HepG2 (cell line): ENCODE results near the gene RTEL1. TPM values are rescaled to one million over a fixed set of nuclear protein-coding genes. Genes with fewer than 3 reads are reported as not detected.

Experiments
- AGO2 ChIP-seq: fragments of 200-400 bp; formaldehyde crosslinking; optimal IDR thresholded peaks from 2 replicates; pipeline ENCODE3; 2017; ENCODE audit warnings: mild to moderate bottlenecking, low read depth, low read length, moderate library complexity
- CHD4 ChIP-seq: fragments of 200-600 bp; sonication (generic); IDR thresholded peaks from 2 replicates; pipeline ENCODE4 v1.7.0; 2017; ENCODE audit warnings: mild to moderate bottlenecking, low read length, borderline replicate concordance
- FLYWCH1 ChIP-seq: sonication (generic); formaldehyde crosslinking; IDR thresholded peaks from 2 replicates; pipeline ENCODE4 v1.8.1; 2023; ENCODE audit warnings: mild to moderate bottlenecking, missing genetic modification reagents
- HOXA9 ChIP-seq: sonication (generic); formaldehyde crosslinking; IDR thresholded peaks from 2 replicates; pipeline ENCODE4 v1.8.1; 2022; ENCODE audit warnings: missing genetic modification reagents, mild to moderate bottlenecking, moderate library complexity, borderline replicate concordance
- JUN ChIP-seq: sonication (generic); formaldehyde crosslinking; IDR thresholded peaks from 2 replicates; pipeline ENCODE4 v1.4.0; 2020; ENCODE audit warnings: mild to moderate bottlenecking, missing genetic modification reagents
- POLR2G ChIP-seq: fragments of 200-400 bp; formaldehyde crosslinking; IDR thresholded peaks from 2 replicates; pipeline ENCODE4 v1.6.1; 2018; ENCODE audit warnings: mild to moderate bottlenecking, low read depth, low read length, moderate library complexity
- REPIN1 ChIP-seq: sonication (generic); formaldehyde crosslinking; IDR thresholded peaks from 2 replicates; pipeline ENCODE4 v1.8.0; 2022; ENCODE audit warnings: missing genetic modification reagents, low read depth, mild to moderate bottlenecking, borderline replicate concordance
- SRSF4 ChIP-seq: fragments of 200-400 bp; formaldehyde crosslinking; IDR thresholded peaks from one replicate; pipeline ENCODE4 v1.6.1; 2018; ENCODE audit warnings: mild to moderate bottlenecking, low read depth, low read length, moderate library complexity; ENCODE audit not compliant: poor library complexity, severe bottlenecking
- STAG1 ChIP-seq: sonication (generic); formaldehyde crosslinking; IDR thresholded peaks from 2 replicates; pipeline ENCODE4 v1.4.0; 2020; ENCODE audit warnings: missing genetic modification reagents
- TCF7 ChIP-seq: sonication (generic); IDR thresholded peaks from 2 replicates; pipeline ENCODE4 v1.6.1; 2016; ENCODE audit warnings: antibody characterized with exemption, low read depth
- TOPORS ChIP-seq: sonication (generic); formaldehyde crosslinking; IDR thresholded peaks from 2 replicates; pipeline ENCODE4 v1.8.0; 2023; ENCODE audit warnings: mild to moderate bottlenecking, missing genetic modification reagents
- ZFP37 ChIP-seq: sonication (generic); formaldehyde crosslinking; IDR thresholded peaks from 2 replicates; pipeline ENCODE4 v1.4.0; 2020; ENCODE audit warnings: missing genetic modification reagents, borderline replicate concordance
- ZNF160 ChIP-seq: sonication (generic); formaldehyde crosslinking; IDR thresholded peaks from 2 replicates; pipeline ENCODE4 v1.8.0; 2022; ENCODE audit warnings: mild to moderate bottlenecking, inconsistent platforms, missing genetic modification reagents
- ZNF333 ChIP-seq: sonication (generic); formaldehyde crosslinking; IDR thresholded peaks from 2 replicates; pipeline ENCODE4 v1.4.0; 2020; ENCODE audit warnings: mild to moderate bottlenecking, missing genetic modification reagents, borderline replicate concordance
- ZNF431 ChIP-seq: sonication (generic); formaldehyde crosslinking; IDR thresholded peaks from 2 replicates; pipeline ENCODE4 v1.9.0; 2022; ENCODE audit warnings: missing genetic modification reagents, low read depth, mild to moderate bottlenecking, borderline replicate concordance
- ZNF510 ChIP-seq: sonication (generic); formaldehyde crosslinking; IDR thresholded peaks from 2 replicates; pipeline ENCODE4 v1.4.0; 2020; ENCODE audit warnings: low read depth, mild to moderate bottlenecking, missing genetic modification reagents
- ZNF562 ChIP-seq: sonication (generic); formaldehyde crosslinking; IDR thresholded peaks from 2 replicates; pipeline ENCODE4 v1.8.0; 2022; ENCODE audit warnings: missing genetic modification reagents, borderline replicate concordance
- ZNF570 ChIP-seq: sonication (generic); formaldehyde crosslinking; IDR thresholded peaks from 2 replicates; pipeline ENCODE4 v1.4.0; 2020; ENCODE audit warnings: mild to moderate bottlenecking, missing genetic modification reagents, borderline replicate concordance
- ZNF605 ChIP-seq: sonication (generic); formaldehyde crosslinking; IDR thresholded peaks from 2 replicates; pipeline ENCODE4 v1.8.0; 2022; ENCODE audit warnings: mild to moderate bottlenecking, missing genetic modification reagents
- ZSCAN31 ChIP-seq: sonication (generic); formaldehyde crosslinking; IDR thresholded peaks from 2 replicates; pipeline ENCODE4 v1.5.0; 2020; ENCODE audit warnings: low read depth, mild to moderate bottlenecking, missing genetic modification reagents
- polyA plus RNA-seq, 8 experiments: library from polyadenylated mRNA; depleted of rRNA in 3 of 8; stranded (reverse) in 7 of 8; unstranded in 1 of 8; fragments of >200 nt; fragmentation: Illumina TruSeq in 4 of 8; extraction: Trizol in 4 of 8; gene quantifications; 2 replicates each; pipeline versions ENCODE4 v1.2.1 to v1.2.3, GENCODE V29; 2011 to 2016; ENCODE audit warnings: low read depth in 4 of 8, missing spikeins in 1 of 8, mixed read lengths in 1 of 8; ENCODE audit not compliant: insufficient read depth in 1 of 8
- total RNA-seq, 5 experiments: library from RNA; depleted of rRNA; stranded (reverse); fragments of >200 nt; fragmentation: Illumina TruSeq; extraction: Trizol; gene quantifications; 2 replicates each; pipeline ENCODE4 v1.2.3, GENCODE V29; 2016; ENCODE audit warnings: low read depth in 1 of 5
- TF ChIP-seq, protein P1 (sequence below): sonication (generic); formaldehyde crosslinking; conservative IDR thresholded peaks from 2 replicates; pipeline ENCODE4 v1.8.0; 2022; ENCODE audit warnings: missing genetic modification reagents
- TF ChIP-seq, protein P2 (sequence below): sonication (generic); formaldehyde crosslinking; IDR thresholded peaks from 2 replicates; pipeline ENCODE4 v1.9.0; 2021; ENCODE audit warnings: missing genetic modification reagents, borderline replicate concordance
- TF ChIP-seq, protein P3 (sequence below): sonication (generic); formaldehyde crosslinking; IDR thresholded peaks from 2 replicates; pipeline ENCODE4 v1.4.0; 2020; ENCODE audit warnings: mild to moderate bottlenecking, missing genetic modification reagents
- TF ChIP-seq, protein P4 (sequence below): sonication (generic); formaldehyde crosslinking; IDR thresholded peaks from 2 replicates; pipeline ENCODE4 v1.8.1; 2023; ENCODE audit warnings: missing genetic modification reagents, mild to moderate bottlenecking, borderline replicate concordance

Gene RTEL1
- total and polyA plus RNA-seq, 2 of the 13 experiments (the other 11 are each of a cell fraction or from before 2014, with no cell fraction given) = 21.8 to 36.4 TPM

DNA sequence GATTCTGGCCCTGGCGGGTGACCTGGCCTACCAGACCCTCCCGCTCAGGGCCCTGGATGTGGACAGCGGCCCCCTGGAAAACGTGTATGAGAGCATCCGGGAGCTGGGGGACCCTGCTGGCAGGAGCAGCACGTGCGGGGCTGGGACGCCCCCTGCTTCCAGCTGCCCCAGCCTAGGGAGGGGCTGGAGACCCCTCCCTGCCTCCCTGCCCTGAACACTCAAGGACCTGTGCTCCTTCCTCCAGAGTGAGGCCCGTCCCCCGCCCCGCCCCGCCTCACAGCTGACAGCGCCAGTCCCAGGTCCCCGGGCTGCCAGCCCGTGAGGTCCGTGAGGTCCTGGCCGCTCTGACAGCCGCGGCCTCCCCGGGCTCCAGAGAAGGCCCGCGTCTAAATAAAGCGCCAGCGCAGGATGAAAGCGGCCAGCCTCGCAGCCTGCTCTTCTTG, 80.6 kb downstream of the RTEL1 start (continued):
- TF ChIP-seq, protein P1, sequence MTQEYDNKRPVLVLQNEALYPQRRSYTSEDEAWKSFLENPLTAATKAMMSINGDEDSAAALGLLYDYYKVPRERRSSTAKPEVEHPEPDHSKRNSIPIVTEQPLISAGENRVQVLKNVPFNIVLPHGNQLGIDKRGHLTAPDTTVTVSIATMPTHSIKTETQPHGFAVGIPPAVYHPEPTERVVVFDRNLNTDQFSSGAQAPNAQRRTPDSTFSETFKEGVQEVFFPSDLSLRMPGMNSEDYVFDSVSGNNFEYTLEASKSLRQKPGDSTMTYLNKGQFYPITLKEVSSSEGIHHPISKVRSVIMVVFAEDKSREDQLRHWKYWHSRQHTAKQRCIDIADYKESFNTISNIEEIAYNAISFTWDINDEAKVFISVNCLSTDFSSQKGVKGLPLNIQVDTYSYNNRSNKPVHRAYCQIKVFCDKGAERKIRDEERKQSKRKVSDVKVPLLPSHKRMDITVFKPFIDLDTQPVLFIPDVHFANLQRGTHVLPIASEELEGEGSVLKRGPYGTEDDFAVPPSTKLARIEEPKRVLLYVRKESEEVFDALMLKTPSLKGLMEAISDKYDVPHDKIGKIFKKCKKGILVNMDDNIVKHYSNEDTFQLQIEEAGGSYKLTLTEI (CRISPR knock-in tag) = no peak
- TF ChIP-seq SRSF4 = no peak
- peak; percentile 93 for TF ChIP-seq ZNF605 (CRISPR knock-in tag)
- no peak for TF ChIP-seq STAG1
- TF ChIP-seq, protein P2, sequence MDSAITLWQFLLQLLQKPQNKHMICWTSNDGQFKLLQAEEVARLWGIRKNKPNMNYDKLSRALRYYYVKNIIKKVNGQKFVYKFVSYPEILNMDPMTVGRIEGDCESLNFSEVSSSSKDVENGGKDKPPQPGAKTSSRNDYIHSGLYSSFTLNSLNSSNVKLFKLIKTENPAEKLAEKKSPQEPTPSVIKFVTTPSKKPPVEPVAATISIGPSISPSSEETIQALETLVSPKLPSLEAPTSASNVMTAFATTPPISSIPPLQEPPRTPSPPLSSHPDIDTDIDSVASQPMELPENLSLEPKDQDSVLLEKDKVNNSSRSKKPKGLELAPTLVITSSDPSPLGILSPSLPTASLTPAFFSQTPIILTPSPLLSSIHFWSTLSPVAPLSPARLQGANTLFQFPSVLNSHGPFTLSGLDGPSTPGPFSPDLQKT (CRISPR knock-in tag) = no peak
- no peak for TF ChIP-seq ZNF562 (CRISPR knock-in tag)
- no peak for TF ChIP-seq TCF7
- TF ChIP-seq ZNF333 (CRISPR knock-in tag) = no peak
- TF ChIP-seq ZNF431 = 0 out of 2 replicates have a peak, but pooled peaks have one; percentile 1
- no peak for TF ChIP-seq FLYWCH1 (CRISPR knock-in tag)
- TF ChIP-seq POLR2G = peak; percentile 1; the same call in 1 of the 2 replicates
- TF ChIP-seq, protein P3, sequence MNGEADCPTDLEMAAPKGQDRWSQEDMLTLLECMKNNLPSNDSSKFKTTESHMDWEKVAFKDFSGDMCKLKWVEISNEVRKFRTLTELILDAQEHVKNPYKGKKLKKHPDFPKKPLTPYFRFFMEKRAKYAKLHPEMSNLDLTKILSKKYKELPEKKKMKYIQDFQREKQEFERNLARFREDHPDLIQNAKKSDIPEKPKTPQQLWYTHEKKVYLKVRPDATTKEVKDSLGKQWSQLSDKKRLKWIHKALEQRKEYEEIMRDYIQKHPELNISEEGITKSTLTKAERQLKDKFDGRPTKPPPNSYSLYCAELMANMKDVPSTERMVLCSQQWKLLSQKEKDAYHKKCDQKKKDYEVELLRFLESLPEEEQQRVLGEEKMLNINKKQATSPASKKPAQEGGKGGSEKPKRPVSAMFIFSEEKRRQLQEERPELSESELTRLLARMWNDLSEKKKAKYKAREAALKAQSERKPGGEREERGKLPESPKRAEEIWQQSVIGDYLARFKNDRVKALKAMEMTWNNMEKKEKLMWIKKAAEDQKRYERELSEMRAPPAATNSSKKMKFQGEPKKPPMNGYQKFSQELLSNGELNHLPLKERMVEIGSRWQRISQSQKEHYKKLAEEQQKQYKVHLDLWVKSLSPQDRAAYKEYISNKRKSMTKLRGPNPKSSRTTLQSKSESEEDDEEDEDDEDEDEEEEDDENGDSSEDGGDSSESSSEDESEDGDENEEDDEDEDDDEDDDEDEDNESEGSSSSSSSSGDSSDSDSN (CRISPR knock-in tag) = no peak; the same call in 1 of the 2 replicates
- no peak; the same call in 1 of the 2 replicates for TF ChIP-seq ZNF510 (CRISPR knock-in tag)
- TF ChIP-seq ZNF570 (CRISPR knock-in tag) = no peak
- TF ChIP-seq ZNF160 (CRISPR knock-in tag) = no peak; the same call in 1 of the 2 replicates
- TF ChIP-seq CHD4 = no peak
- no peak for TF ChIP-seq HOXA9 (CRISPR knock-in tag)
- TF ChIP-seq ZFP37 (CRISPR knock-in tag) = peak; percentile 40; the same call in 1 of the 2 replicates
- TF ChIP-seq AGO2 = peak; percentile 99
- no peak for TF ChIP-seq JUN (CRISPR knock-in tag)
- no peak for TF ChIP-seq TOPORS (CRISPR knock-in tag)
- no peak for TF ChIP-seq ZSCAN31
- TF ChIP-seq, protein P4, sequence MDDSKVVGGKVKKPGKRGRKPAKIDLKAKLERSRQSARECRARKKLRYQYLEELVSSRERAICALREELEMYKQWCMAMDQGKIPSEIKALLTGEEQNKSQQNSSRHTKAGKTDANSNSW = 0 out of 2 replicates have a peak, but pooled peaks have one; percentile 11
- no peak for TF ChIP-seq REPIN1 (CRISPR knock-in tag)
